Mammary epithelial cell (primary cell): ENCODE results near the gene CFAP299.

ENCODE experiments used
- CTCF ChIP-seq, 2 donors: IDR thresholded peaks in 1 of 2; conservative IDR thresholded peaks in 1 of 2; 2 replicates each; pipeline ENCODE4 v1.5.1; 2011 to 2012; ENCODE audit warnings: inconsistent platforms in 2 of 2, low read length in 2 of 2, mild to moderate bottlenecking in 2 of 2, control low read depth in 1 of 2, low read depth in 1 of 2; ENCODE audit not compliant: insufficient read depth in 1 of 2; ENCODE audit errors: extremely low read depth in 1 of 2
- EZH2 ChIP-seq: IDR thresholded peaks from 2 replicates; pipeline ENCODE4 v1.6.1; 2012; ENCODE audit warnings: low read length, inconsistent platforms, borderline replicate concordance

GRCh38 chr4:80655662-80656061 is 320.1 kb downstream of the CFAP299 start:
- TF ChIP-seq CTCF (conservative IDR thresholded peaks at IDR 0.05 in 1 of 2, IDR thresholded peaks at IDR 0.05 in 1 of 2; ENCODE audit: extremely low read depth in 1 of 2, insufficient read depth in 1 of 2, low read depth in 1 of 2, low read length in 2 of 2), result no peak
- no peak for TF ChIP-seq EZH2
